ENCODE results near the gene KRTAP20-3. TPM values are rescaled to one million over a fixed set of nuclear protein-coding genes. Genes with fewer than 3 reads are reported as not detected.

KRTAP20-3 gene
- total and polyA plus RNA-seq, 7 donors, result not detected

- 72 to 75% (median 73%) methylated on average over 2 of the region's 2 CpGs for WGBS, 3 donors
- intact Hi-C loops (cut with DNase I), result no loop called here
- H3K27me3 ChIP-seq (ENCODE audit: insufficient read depth in 3 of 3, low read length in 2 of 3), result no peaks in the 10 kb centered on the region
- H3K36me3 ChIP-seq (ENCODE audit: insufficient read depth in 1 of 2, low read depth in 1 of 2), result no peaks in the 10 kb centered on the region
- ATAC-seq (no peak), DNase-seq (no peak)
- TF ChIP-seq, protein P1, sequence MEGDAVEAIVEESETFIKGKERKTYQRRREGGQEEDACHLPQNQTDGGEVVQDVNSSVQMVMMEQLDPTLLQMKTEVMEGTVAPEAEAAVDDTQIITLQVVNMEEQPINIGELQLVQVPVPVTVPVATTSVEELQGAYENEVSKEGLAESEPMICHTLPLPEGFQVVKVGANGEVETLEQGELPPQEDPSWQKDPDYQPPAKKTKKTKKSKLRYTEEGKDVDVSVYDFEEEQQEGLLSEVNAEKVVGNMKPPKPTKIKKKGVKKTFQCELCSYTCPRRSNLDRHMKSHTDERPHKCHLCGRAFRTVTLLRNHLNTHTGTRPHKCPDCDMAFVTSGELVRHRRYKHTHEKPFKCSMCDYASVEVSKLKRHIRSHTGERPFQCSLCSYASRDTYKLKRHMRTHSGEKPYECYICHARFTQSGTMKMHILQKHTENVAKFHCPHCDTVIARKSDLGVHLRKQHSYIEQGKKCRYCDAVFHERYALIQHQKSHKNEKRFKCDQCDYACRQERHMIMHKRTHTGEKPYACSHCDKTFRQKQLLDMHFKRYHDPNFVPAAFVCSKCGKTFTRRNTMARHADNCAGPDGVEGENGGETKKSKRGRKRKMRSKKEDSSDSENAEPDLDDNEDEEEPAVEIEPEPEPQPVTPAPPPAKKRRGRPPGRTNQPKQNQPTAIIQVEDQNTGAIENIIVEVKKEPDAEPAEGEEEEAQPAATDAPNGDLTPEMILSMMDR (IDR thresholded peaks at IDR 0.05), result no peak
- no peaks in the 10 kb centered on the region for H3K9me3 ChIP-seq
- H3K4me1 ChIP-seq, result no peaks in the 10 kb centered on the region
- H3K27ac ChIP-seq, result no peak within 1 kb of the TSS
- H3K4me3 ChIP-seq, result no peak within 1 kb of the TSS
Measured at GRCh38 chr21:30613836-30614235, 28.8 kb upstream of the KRTAP20-3 start, which contains the start of gene KRTAP6-1. Gene KRTAP6-1 (minus strand): TSS chr21:30613930. CDS start chr21:30613904, 26 bp downstream.

- Histone ChIP-seq H3K9me3 (no peaks in the 10 kb centered on the region), H3K27me3 (ENCODE audit: insufficient read depth in 3 of 3, low read length in 2 of 3) (no peaks in the 10 kb centered on the region), H3K36me3 (ENCODE audit: insufficient read depth in 1 of 2, low read depth in 1 of 2) (no peaks in the 10 kb centered on the region), H3K27ac (no peak overlapping the region), H3K4me1 (no peaks in the 10 kb centered on the region), H3K4me3 (no peak overlapping the region)
- DNase-seq (no peak), ATAC-seq (no peak)
- intact Hi-C loops (cut with DNase I), result no loop called here
- TF ChIP-seq, protein P1 (IDR thresholded peaks at IDR 0.05), result no peak
Measured at GRCh38 chr21:30615199-30615598, 27.5 kb upstream of the KRTAP20-3 start.

GRCh38 chr21:30616125-30616524 is 26.5 kb upstream of the KRTAP20-3 start, which contains the start of gene KRTAP20-1:
Gene KRTAP20-1 (plus strand): TSS chr21:30616425. CDS start chr21:30616455, 30 bp downstream.
- H3K9me3 ChIP-seq, result no peaks in the 10 kb centered on the region
- DNase-seq, result no peak
- H3K36me3 ChIP-seq (ENCODE audit: insufficient read depth in 1 of 2, low read depth in 1 of 2), result no peaks in the 10 kb centered on the region
- TF ChIP-seq, protein P1 (IDR thresholded peaks at IDR 0.05), result no peak
- ATAC-seq, result no peak
- no peaks in the 10 kb centered on the region for H3K27me3 ChIP-seq (ENCODE audit: insufficient read depth in 3 of 3, low read length in 2 of 3)
- no peak within 1 kb of the TSS for H3K27ac ChIP-seq
- 88 to 96% (median 92%) methylated on average over 2 of the region's 2 CpGs for WGBS, 3 donors
- intact Hi-C loops (cut with DNase I), result no loop called here
- no peak within 1 kb of the TSS for H3K4me3 ChIP-seq
- no peaks in the 10 kb centered on the region for H3K4me1 ChIP-seq

DNA sequence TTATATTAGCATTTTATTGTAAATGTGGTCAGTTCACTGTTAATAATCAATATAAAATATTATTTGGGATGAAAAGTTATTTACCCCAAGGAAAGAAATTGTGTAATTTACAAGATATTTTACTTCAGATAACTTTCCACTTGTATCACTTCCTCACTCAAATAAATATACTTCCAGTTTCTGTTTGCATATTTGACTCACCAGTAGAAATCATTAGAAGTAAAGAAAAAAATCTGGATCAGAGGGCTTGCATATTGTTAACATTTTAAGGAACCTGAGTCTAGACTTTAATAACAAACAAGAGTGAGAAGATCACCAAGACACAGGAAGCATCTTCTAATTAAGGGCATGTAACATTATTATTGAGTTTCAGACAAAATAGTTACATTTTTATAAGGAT is 22.6 kb upstream of the KRTAP20-3 start:
- ATAC-seq (no peak), DNase-seq (no peak)
- TF ChIP-seq, protein P1 (IDR thresholded peaks at IDR 0.05), result no peak
- Histone ChIP-seq H3K4me3 (no peak overlapping the region), H3K9me3 (no peaks in the 10 kb centered on the region), H3K4me1 (no peaks in the 10 kb centered on the region), H3K36me3 (ENCODE audit: insufficient read depth in 1 of 2, low read depth in 1 of 2) (no peaks in the 10 kb centered on the region), H3K27me3 (ENCODE audit: insufficient read depth in 3 of 3, low read length in 2 of 3) (no peaks in the 10 kb centered on the region), H3K27ac (no peak overlapping the region)
- intact Hi-C loops (cut with DNase I), result no loop called here

DNA sequence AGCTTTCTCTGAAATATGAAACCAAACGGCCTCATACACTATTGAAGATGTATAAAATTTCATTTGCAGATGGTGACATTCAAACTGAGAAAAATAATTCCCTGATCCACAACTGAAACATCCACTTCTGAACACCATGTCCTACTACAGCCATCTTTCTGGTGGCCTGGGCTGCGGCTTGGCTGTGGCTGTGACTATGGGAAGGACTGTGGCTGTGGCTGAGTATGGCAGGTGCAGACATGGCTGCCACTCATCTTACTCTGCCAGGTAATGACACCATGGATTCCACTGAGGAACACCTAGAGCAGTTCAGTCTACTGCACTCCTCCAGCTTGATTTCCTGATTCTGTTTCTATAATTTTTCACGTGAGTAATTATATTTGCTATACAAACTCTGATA is 22.1 kb upstream of the KRTAP20-3 start, which contains the start of gene KRTAP20-4:
KRTAP20-4 (plus strand) TSS at position 106 of the 400 bp plus-strand sequence.
- intact Hi-C loops (cut with DNase I), result no loop called here
- Histone ChIP-seq H3K4me1 (no peaks in the 10 kb centered on the region), H3K9me3 (no peaks in the 10 kb centered on the region), H3K4me3 (no peak within 1 kb of the TSS), H3K27ac (no peak within 1 kb of the TSS), H3K27me3 (ENCODE audit: insufficient read depth in 3 of 3, low read length in 2 of 3) (no peaks in the 10 kb centered on the region), H3K36me3 (ENCODE audit: insufficient read depth in 1 of 2, low read depth in 1 of 2) (no peaks in the 10 kb centered on the region)
- DNase-seq, result no peak
- no peak for ATAC-seq
- 56 to 65% (median 65%) methylated on average over 3 of the region's 3 CpGs for WGBS, 3 donors
- TF ChIP-seq, protein P1 (IDR thresholded peaks at IDR 0.05), result no peak
